GM12891 (cell line): ENCODE data around the gene IFT25.

Experiments
- PAX5 ChIP-seq: IDR thresholded peaks from 2 replicates; pipeline ENCODE4 v1.6.1; 2011; ENCODE audit warnings: low read length, moderate library complexity, mild to moderate bottlenecking; ENCODE audit not compliant: insufficient read depth, severe bottlenecking
- POLR2A ChIP-seq: IDR thresholded peaks from 2 replicates; pipeline ENCODE4 v1.6.1; 2011; ENCODE audit warnings: low read depth, low read length, control low read depth
- POLR2AphosphoS5 ChIP-seq: IDR thresholded peaks from 2 replicates; pipeline ENCODE4 v1.6.1; 2011; ENCODE audit warnings: low read depth, low read length, control low read depth
- POU2F2 ChIP-seq: IDR thresholded peaks from 2 replicates; pipeline ENCODE4 v1.6.1; 2011; ENCODE audit warnings: low read depth, mild to moderate bottlenecking, control low read depth, low read length, moderate library complexity
- TAF1 ChIP-seq: IDR thresholded peaks from 2 replicates; pipeline ENCODE4 v1.6.1; 2011; ENCODE audit warnings: low read depth, low read length, control low read depth

- no peak for TF ChIP-seq PAX5
- TF ChIP-seq POLR2A = no peak
- no peak for TF ChIP-seq TAF1
- TF ChIP-seq POLR2AphosphoS5 = no peak
- no peak for TF ChIP-seq POU2F2
Measured at GRCh38 chr1:53968125-53968513, 22.6 kb upstream of the IFT25 start.
